A549 (cell line): ENCODE measurements around the gene RNGTT. TPM values are rescaled to one million over a fixed set of nuclear protein-coding genes. Genes with fewer than 3 reads are reported as not detected.
"Not testable (repeated sequence)": the region's sequence is repeated elsewhere in the genome, so short reads cannot be mapped to it uniquely, and the experiment has no call there.

ENCODE experiments used
- ATAC-seq, 2 experiments: fragments of 200-7000 bp in 1 of 2; fragments of >200 bp in 1 of 2; cut with Nextera tagmentation in 1 of 2; cut with Tn5 transposase in 1 of 2; 3 replicates each; pipeline versions ENCODE4 v1.8.0 to v1.9.1; 2018 to 2020; ENCODE audit warnings: mild to moderate bottlenecking in 1 of 2, moderate library complexity in 1 of 2
- CTCF ChIA-PET: fragments of 300-600 bp; sonication (Branson Sonifier 250); formaldehyde crosslinking; extraction: SDS; loops from one replicate; lab custom pipeline; 2021; ENCODE audit warnings: antibody characterized with exemption, inconsistent platforms; lab: Yijun Ruan, JAX
- POLR2A ChIA-PET: fragments of 350-600 bp; formaldehyde crosslinking; extraction: SDS; loops from one replicate; lab custom pipeline; 2021; ENCODE audit warnings: antibody characterized with exemption, inconsistent platforms; lab: Yijun Ruan, JAX
- DNase-seq, 2 experiments: peaks; one replicate each; pipeline versions ENCODE4 v3.0.0 to v3.0.0-alpha.2; 2011 to 2016; ENCODE audit warnings: low read depth in 1 of 2, low spot score in 1 of 2
- FAIRE-seq: peaks from 2 replicates; lab custom pipeline; 2011; peaks lifted over from hg19 to GRCh38; lab: Jason Lieb, UNC
- H3K27ac ChIP-seq, 2 experiments: fragments of >200 bp; sonication (Bioruptor Twin); formaldehyde crosslinking; 3 replicates each; pipeline ENCODE4 v1.5.1; 2016 to 2017
- H3K4me1 ChIP-seq: fragments of >200 bp; sonication (Bioruptor Twin); formaldehyde crosslinking; 3 replicates; pipeline ENCODE4 v1.6.1; 2016
- H3K4me2 ChIP-seq: fragments of >200 bp; sonication (Bioruptor Twin); formaldehyde crosslinking; 3 replicates; pipeline ENCODE4 v1.6.1; 2016
- H3K4me3 ChIP-seq: fragments of >200 bp; sonication (Bioruptor Twin); formaldehyde crosslinking; 3 replicates; pipeline ENCODE4 v1.5.1; 2016
- H3K9me3 ChIP-seq: fragments of >200 bp; sonication (Bioruptor Twin); formaldehyde crosslinking; 3 replicates; pipeline ENCODE4 v1.6.1; 2016
- EHF ChIP-seq: fragments of 250-450 bp; sonication (Bioruptor Pico); IDR thresholded peaks from 2 replicates; pipeline ENCODE4 v1.5.0; 2020; ENCODE audit warnings: mild to moderate bottlenecking
- EP300 ChIP-seq, 2 experiments: fragments of >200 bp; sonication (Bioruptor Twin); formaldehyde crosslinking; IDR thresholded peaks; 2 replicates in 1 of 2; 3 replicates in 1 of 2; pipeline ENCODE4 v1.6.1; 2016 to 2017
- FOSL2 ChIP-seq, 2 experiments: fragments of 450-650 bp in 1 of 2; fragments of >200 bp in 1 of 2; sonication (Bioruptor Twin) in 1 of 2; formaldehyde crosslinking; IDR thresholded peaks; 2 replicates each; pipeline versions ENCODE4 v1.5.0 to v1.6.1; 2016 to 2020; ENCODE audit warnings: mild to moderate bottlenecking in 1 of 2, moderate library complexity in 1 of 2
- HEYL ChIP-seq: fragments of 250-450 bp; sonication (Bioruptor Pico); IDR thresholded peaks from 2 replicates; pipeline ENCODE4 v1.8.0; 2021; ENCODE audit warnings: mild to moderate bottlenecking, moderate library complexity
- JUNB ChIP-seq: fragments of >200 bp; sonication (Bioruptor Twin); formaldehyde crosslinking; IDR thresholded peaks from 2 replicates; pipeline ENCODE4 v1.6.1; 2016
- MAFK ChIP-seq: fragments of 450-650 bp; IDR thresholded peaks from 2 replicates; pipeline ENCODE4 v1.6.1; 2014; ENCODE audit not compliant: partially characterized antibody
- MYC ChIP-seq: IDR thresholded peaks from 2 replicates; pipeline ENCODE4 v1.6.1; 2012; ENCODE audit warnings: mild to moderate bottlenecking, inconsistent platforms, low read length, improper control_type of control experiment, borderline replicate concordance
- NPAS2 ChIP-seq: fragments of 250-450 bp; sonication (Bioruptor Pico); IDR thresholded peaks from 2 replicates; pipeline ENCODE4 v1.8.0; 2022; ENCODE audit warnings: mild to moderate bottlenecking, moderate library complexity, borderline replicate concordance
- PHF8 ChIP-seq: fragments of 200-600 bp; sonication (generic); IDR thresholded peaks from 2 replicates; pipeline ENCODE4 v1.6.1; 2016; ENCODE audit warnings: low read depth, mild to moderate bottlenecking, antibody characterized with exemption, moderate library complexity, borderline replicate concordance
- RAD21 ChIP-seq, 2 experiments: fragments of >200 bp in 1 of 2; sonication (Bioruptor Twin) in 1 of 2; formaldehyde crosslinking in 1 of 2; IDR thresholded peaks in 1 of 2; conservative IDR thresholded peaks in 1 of 2; 2 replicates in 1 of 2; 3 replicates in 1 of 2; pipeline ENCODE4 v1.6.1; 2012 to 2018; ENCODE audit warnings: inconsistent platforms in 1 of 2
- RFX5 ChIP-seq: fragments of 450-650 bp; IDR thresholded peaks from 2 replicates; pipeline ENCODE4 v1.7.1; 2014; ENCODE audit warnings: antibody characterized with exemption, mild to moderate bottlenecking, moderate library complexity
- SMC3 ChIP-seq: fragments of >200 bp; sonication (Bioruptor Twin); formaldehyde crosslinking; IDR thresholded peaks from 3 replicates; pipeline ENCODE4 v1.6.1; 2018; ENCODE audit warnings: inconsistent platforms
- SREBF2 ChIP-seq: fragments of 450-650 bp; IDR thresholded peaks from 2 replicates; pipeline ENCODE4 v1.6.1; 2014; ENCODE audit warnings: mild to moderate bottlenecking, moderate library complexity
- WGBS: methylation state at CpG from one replicate; pipeline ENCODE4 v1.1.6; 2017; ENCODE audit errors: missing lambda C conversion rate; 5-methylcytosine and 5-hydroxymethylcytosine counted together
- polyA plus RNA-seq, 4 experiments: library from polyadenylated mRNA; depleted of rRNA in 3 of 4; stranded (reverse); fragments of >200 nt; fragmentation: RNase III in 1 of 4; extraction: RNeasy Plus Mini Kit Qiagen cat#74134 plus additional on column Dnase treatment in 1 of 4; gene quantifications; 2 replicates in 3 of 4; 3 replicates in 1 of 4; pipeline ENCODE4 v1.2.3, GENCODE V29; 2011 to 2017
- TF ChIP-seq, protein P1 (sequence below): fragments of >200 bp; sonication (Bioruptor Twin); formaldehyde crosslinking; IDR thresholded peaks from 3 replicates; pipeline ENCODE4 v1.5.1; 2016
- TF ChIP-seq, protein P2 (sequence below): fragments of 450-650 bp; IDR thresholded peaks from 2 replicates; pipeline ENCODE4 v1.6.1; 2014; ENCODE audit warnings: antibody characterized with exemption
- TF ChIP-seq, protein P3 (sequence below): IDR thresholded peaks from 2 replicates; pipeline ENCODE4 v1.6.1; 2012

The RNGTT gene
- polyA plus RNA-seq, 2 of the 4 experiments (the other 2 are of a cell fraction): 11.6 to 15.0 TPM

DNA sequence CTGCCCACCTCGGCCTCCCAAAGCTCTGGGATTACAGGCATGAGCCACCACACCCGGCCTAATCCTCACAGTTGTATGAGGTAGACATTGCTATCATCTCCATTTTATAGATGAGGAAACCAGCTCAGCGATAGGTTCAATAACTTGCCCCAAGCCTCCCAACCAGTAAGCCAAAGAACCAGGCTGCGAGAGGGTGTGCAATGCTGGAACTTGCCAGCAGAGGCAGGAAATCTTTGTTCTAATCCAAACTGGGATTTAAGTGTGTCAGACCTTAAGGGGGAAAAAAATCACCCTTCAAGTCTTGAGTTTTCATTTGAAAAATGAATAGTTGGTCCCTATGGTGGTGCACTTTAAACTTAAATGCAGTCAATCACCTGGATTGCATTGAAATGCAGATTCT is 20.1 kb upstream of the RNGTT start:
- ATAC-seq: peak; percentile 66 to 87; a peak in 5 of 6 replicates

DNA sequence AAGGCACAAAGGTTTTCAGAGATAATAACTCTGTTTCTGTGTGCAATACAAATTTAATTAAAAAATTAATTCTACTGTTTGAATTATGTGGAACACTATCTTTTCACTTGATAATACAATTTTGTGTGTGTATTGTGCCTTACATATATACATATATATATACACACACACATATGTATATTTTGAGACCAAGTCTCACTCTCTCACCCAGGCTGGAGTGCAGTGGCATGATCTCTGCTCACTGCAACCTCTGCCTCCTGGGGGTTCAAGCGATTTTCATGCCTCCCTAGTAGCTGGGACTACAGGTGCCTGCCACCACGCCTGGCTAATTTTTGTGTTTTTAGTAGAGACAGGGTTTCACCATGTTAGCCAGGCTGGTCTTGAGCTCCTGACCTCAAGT is 19.7 kb upstream of the RNGTT start:
- POLR2A ChIA-PET: interaction anchor here (1.0 to 2.6 kb wide), 2 partner anchors 99 to 102 kb away, joined by 4 to 31 read pairs; partner anchors contain the start of gene PNRC1
- peak overlapping the region; percentile 46; the same call in 1 of the 3 replicates for H3K4me2 ChIP-seq
- peak in 1 of 2 experiments; percentile 57; a peak in 3 of 6 replicates for ATAC-seq

More for the DNA sequence above, 20.1 kb upstream of the RNGTT start:
- Histone ChIP-seq H3K9me3 (no peaks in the 10 kb centered on the region), H3K4me2 (no peak overlapping the region), H3K4me1 (peaks cover 24% of the 10 kb centered on the region), H3K4me3 (no peak overlapping the region), H3K27ac (peak overlapping the region; percentile 38 to 63; a peak in 4 of 6 replicates)
- ChIA-PET CTCF (interaction anchor here (0.7 to 3.3 kb wide), 38 partner anchors 9 to 1917 kb away, joined by 3 to 38 read pairs (median 6); partner anchors contain the start of genes PM20D2, PNRC1, RNGTT and SRSF12), POLR2A (interaction anchor here (2.6 kb wide), 1 partner anchor 98 kb away, joined by 31 read pairs; the partner anchor contains the start of gene PNRC1)
- WGBS: 30% methylated on average over 2 of the region's 4 CpGs
- DNase-seq (peak; percentile 10 to 49), FAIRE-seq (no peak)
- TF ChIP-seq SMC3 (0 out of 3 replicates have a peak, but pooled peaks have one; percentile 14), MYC (no peak), RAD21 (conservative IDR thresholded peaks at IDR 0.05 in 1 of 2, IDR thresholded peaks at IDR 0.05 in 1 of 2) (peak; percentile 24 to 32; a peak in 1 of 5 replicates), MAFK (no peak)
- TF ChIP-seq, protein P1, sequence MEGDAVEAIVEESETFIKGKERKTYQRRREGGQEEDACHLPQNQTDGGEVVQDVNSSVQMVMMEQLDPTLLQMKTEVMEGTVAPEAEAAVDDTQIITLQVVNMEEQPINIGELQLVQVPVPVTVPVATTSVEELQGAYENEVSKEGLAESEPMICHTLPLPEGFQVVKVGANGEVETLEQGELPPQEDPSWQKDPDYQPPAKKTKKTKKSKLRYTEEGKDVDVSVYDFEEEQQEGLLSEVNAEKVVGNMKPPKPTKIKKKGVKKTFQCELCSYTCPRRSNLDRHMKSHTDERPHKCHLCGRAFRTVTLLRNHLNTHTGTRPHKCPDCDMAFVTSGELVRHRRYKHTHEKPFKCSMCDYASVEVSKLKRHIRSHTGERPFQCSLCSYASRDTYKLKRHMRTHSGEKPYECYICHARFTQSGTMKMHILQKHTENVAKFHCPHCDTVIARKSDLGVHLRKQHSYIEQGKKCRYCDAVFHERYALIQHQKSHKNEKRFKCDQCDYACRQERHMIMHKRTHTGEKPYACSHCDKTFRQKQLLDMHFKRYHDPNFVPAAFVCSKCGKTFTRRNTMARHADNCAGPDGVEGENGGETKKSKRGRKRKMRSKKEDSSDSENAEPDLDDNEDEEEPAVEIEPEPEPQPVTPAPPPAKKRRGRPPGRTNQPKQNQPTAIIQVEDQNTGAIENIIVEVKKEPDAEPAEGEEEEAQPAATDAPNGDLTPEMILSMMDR: peak; percentile 19; the same call in 1 of the 3 replicates

DNA sequence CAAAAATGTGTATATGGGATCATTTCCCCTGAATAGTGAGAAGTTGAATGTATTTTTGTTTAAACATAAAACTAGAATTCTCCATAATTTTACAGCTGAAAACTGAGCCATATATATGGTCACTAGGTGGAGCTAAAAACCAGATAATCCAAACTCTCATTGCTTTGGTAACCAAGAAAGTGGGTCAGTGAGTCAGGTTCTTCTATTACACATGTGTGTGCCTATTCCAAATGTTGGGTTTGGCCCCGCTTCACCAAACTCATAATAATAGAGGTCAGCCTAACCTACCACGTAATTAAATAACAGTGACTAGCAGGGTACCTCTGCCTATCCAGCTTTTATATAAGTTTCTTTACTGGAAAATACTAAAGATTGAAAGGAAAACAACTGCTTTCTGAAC is 19.3 kb upstream of the RNGTT start:
- H3K4me3 ChIP-seq: no peak overlapping the region
- POLR2A ChIA-PET: interaction anchor here (0.6 to 2.6 kb wide), 4 partner anchors 13 to 261 kb away, joined by 3 to 31 read pairs (median 4); partner anchors contain the start of gene PNRC1
- peak; percentile 83 to 91; a peak in 5 of 6 replicates for ATAC-seq
- peak overlapping the region; percentile 38 to 43; a peak in 2 of 6 replicates for H3K27ac ChIP-seq
- DNase-seq: peak; percentile 53 to 56
- FAIRE-seq: no peak
- TF ChIP-seq NPAS2 (CRISPR knock-in tag) (no peak), EP300 (IDR thresholded peaks at IDR 0.05) (no peak), SMC3 (peak; percentile 87), FOSL2 (IDR thresholded peaks at IDR 0.05) (no peak), FOSL2 (CRISPR knock-in tag; IDR thresholded peaks at IDR 0.05) (peak; percentile 49; the same call in 1 of the 2 replicates), EHF (no peak), RFX5 (no peak), RAD21 (conservative IDR thresholded peaks at IDR 0.05 in 1 of 2, IDR thresholded peaks at IDR 0.05 in 1 of 2) (peak; percentile 88 to 90)
- TF ChIP-seq, protein P1: peak; percentile 72
- TF ChIP-seq, all 56 proteins: peak for 4
- H3K4me2 ChIP-seq: peak overlapping the region; percentile 46; the same call in 1 of the 3 replicates
- peaks cover 24% of the 10 kb centered on the region for H3K4me1 ChIP-seq
- 4% methylated on average over 2 of the region's 2 CpGs for WGBS
- no peaks in the 10 kb centered on the region for H3K9me3 ChIP-seq
- CTCF ChIA-PET: interaction anchor here (0.5 to 3.3 kb wide), 50 partner anchors 8 to 1916 kb away, joined by 3 to 38 read pairs (median 5); partner anchors contain the start of genes PM20D2, PNRC1, RNGTT and SRSF12

More for the DNA sequence above, 19.7 kb upstream of the RNGTT start:
- H3K4me3 ChIP-seq, DNase-seq, FAIRE-seq, H3K9me3 ChIP-seq: not testable (repeated sequence)
- peak overlapping the region; percentile 38 to 63; a peak in 4 of 6 replicates for H3K27ac ChIP-seq
- H3K4me1 ChIP-seq: peaks cover 24% of the 10 kb centered on the region
- WGBS: 40% methylated on average over 2 of the region's 2 CpGs
- CTCF ChIA-PET: interaction anchor here (0.7 to 3.3 kb wide), 42 partner anchors 9 to 1916 kb away, joined by 3 to 38 read pairs (median 5); partner anchors contain the start of genes PM20D2, PNRC1, RNGTT and SRSF12

DNA sequence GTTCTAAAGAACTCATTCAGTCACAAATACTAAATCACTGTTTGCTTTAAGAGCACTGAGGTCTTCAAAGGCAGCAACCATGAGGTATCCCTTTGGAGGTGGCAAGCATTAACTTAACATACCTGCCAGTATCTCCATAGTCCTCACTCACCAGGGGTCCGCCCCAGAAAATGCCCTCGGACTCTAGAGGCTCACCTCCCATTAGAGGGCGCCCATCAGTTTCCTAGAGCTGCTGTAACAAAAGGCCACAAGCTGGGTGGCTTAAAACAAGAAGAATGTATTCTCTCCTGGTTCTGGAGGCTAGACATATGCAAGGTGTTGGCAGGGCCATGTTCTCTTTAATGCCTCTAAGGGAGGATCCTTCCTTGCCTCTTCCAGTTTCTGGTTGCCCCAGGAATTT is 12.0 kb upstream of the RNGTT start:
- no peak overlapping the region for H3K4me2 ChIP-seq
- POLR2A ChIA-PET: no interaction called here
- no peak for DNase-seq
- H3K27ac ChIP-seq: no peak overlapping the region
- ATAC-seq: no peak
- TF ChIP-seq, protein P2, sequence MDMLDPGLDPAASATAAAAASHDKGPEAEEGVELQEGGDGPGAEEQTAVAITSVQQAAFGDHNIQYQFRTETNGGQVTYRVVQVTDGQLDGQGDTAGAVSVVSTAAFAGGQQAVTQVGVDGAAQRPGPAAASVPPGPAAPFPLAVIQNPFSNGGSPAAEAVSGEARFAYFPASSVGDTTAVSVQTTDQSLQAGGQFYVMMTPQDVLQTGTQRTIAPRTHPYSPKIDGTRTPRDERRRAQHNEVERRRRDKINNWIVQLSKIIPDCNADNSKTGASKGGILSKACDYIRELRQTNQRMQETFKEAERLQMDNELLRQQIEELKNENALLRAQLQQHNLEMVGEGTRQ: no peak
- TF ChIP-seq JUNB: no peak
- TF ChIP-seq HEYL (CRISPR knock-in tag): no peak
- TF ChIP-seq, protein P3, sequence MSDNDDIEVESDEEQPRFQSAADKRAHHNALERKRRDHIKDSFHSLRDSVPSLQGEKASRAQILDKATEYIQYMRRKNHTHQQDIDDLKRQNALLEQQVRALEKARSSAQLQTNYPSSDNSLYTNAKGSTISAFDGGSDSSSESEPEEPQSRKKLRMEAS: no peak
- no peak for TF ChIP-seq PHF8
- TF ChIP-seq NPAS2 (CRISPR knock-in tag): no peak
- no peak for TF ChIP-seq SREBF2
- TF ChIP-seq, all 56 proteins: peak for 0
- CTCF ChIA-PET: interaction anchor here (2.2 kb wide), 1 partner anchor 142 kb away, joined by 5 read pairs; the partner anchor contains the start of gene SRSF12
- no peaks in the 10 kb centered on the region for H3K4me1 ChIP-seq
- no peak for FAIRE-seq
- 33% methylated on average over 3 of the region's 3 CpGs for WGBS
- no peaks in the 10 kb centered on the region for H3K9me3 ChIP-seq
- H3K4me3 ChIP-seq: no peak overlapping the region
